CD1c-positive myeloid dendritic cell (primary cell): ENCODE data around the gene LMNB1.
"Not testable (repeated sequence)": the region's sequence is repeated elsewhere in the genome, so short reads cannot be mapped to it uniquely, and the experiment has no call there.

Experiments used
- DNase-seq: peaks from one replicate; pipeline ENCODE4 v3.0.0-alpha.2; 2016; ENCODE audit errors: extremely low spot score

The LMNB1 gene

GRCh38 chr5:126776499-126777256, at the start of gene LMNB1:
Gene LMNB1 (plus strand): TSS chr5:126777136. CDS start chr5:126777509, 373 bp downstream.
- DNase-seq = peak; percentile 97

- no peak for DNase-seq
Measured at GRCh38 chr5:126732716-126733115, 44.2 kb upstream of the LMNB1 start.

- DNase-seq = not testable (repeated sequence)
Measured at GRCh38 chr5:126734573-126734972, 42.4 kb upstream of the LMNB1 start.

- DNase-seq = no peak
Measured at GRCh38 chr5:126736141-126736540, 40.8 kb upstream of the LMNB1 start.

- no peak for DNase-seq
Measured at GRCh38 chr5:126741361-126741760, 35.6 kb upstream of the LMNB1 start.

GRCh38 chr5:126742425-126742824, 34.5 kb upstream of the LMNB1 start:
- DNase-seq = no peak

- no peak for DNase-seq
Measured at GRCh38 chr5:126744836-126745235, 32.1 kb upstream of the LMNB1 start.

GRCh38 chr5:126745259-126745992, 31.5 kb upstream of the LMNB1 start:
- no peak for DNase-seq

- DNase-seq = no peak
Measured at GRCh38 chr5:126746290-126746689, 30.6 kb upstream of the LMNB1 start.

GRCh38 chr5:126752081-126752785, 24.7 kb upstream of the LMNB1 start:
- DNase-seq = peak; percentile 22

- DNase-seq = no peak
Measured at GRCh38 chr5:126753227-126753626, 23.7 kb upstream of the LMNB1 start.

GRCh38 chr5:126754609-126755008, 22.3 kb upstream of the LMNB1 start:
- no peak for DNase-seq

- DNase-seq = no peak
Measured at GRCh38 chr5:126755593-126755992, 21.3 kb upstream of the LMNB1 start.

- DNase-seq = no peak
Measured at GRCh38 chr5:126757713-126758357, 19.1 kb upstream of the LMNB1 start.

- no peak for DNase-seq
Measured at GRCh38 chr5:126763371-126763770, 13.6 kb upstream of the LMNB1 start.

GRCh38 chr5:126769703-126770102, 7.2 kb upstream of the LMNB1 start:
- no peak for DNase-seq

GRCh38 chr5:126773536-126773935, 3.4 kb upstream of the LMNB1 start:
- DNase-seq = peak; percentile 10

GRCh38 chr5:126774595-126774994, 2.3 kb upstream of the LMNB1 start:
- DNase-seq = not testable (repeated sequence)

- DNase-seq = peak; percentile 78
Measured at GRCh38 chr5:126777257-126777974, 480 bp downstream of the LMNB1 start.

- DNase-seq = peak; percentile 95
Measured at GRCh38 chr5:126777975-126778674, 1.2 kb downstream of the LMNB1 start.
